Gastrocnemius medialis (tissue), 4 donors: ENCODE measurements around the gene ADCY9. TPM values are rescaled to one million over a fixed set of nuclear protein-coding genes. Genes with fewer than 3 reads are reported as not detected.
"Not testable (repeated sequence)": the region's sequence is repeated elsewhere in the genome, so short reads cannot be mapped to it uniquely, and the experiment has no call there.

Experiments used
- ATAC-seq, 2 donors: fragments of 150-250 bp; one replicate each; pipeline ENCODE4 v1.9.1; 2016
- DNase-seq, 2 donors: peaks; one replicate each; pipeline ENCODE4 v3.0.0-alpha.2; 2019
- H3K27ac ChIP-seq, 4 donors: fragments of 200-600 bp; sonication (generic); 1 replicate in 1 of 4; 2 replicates in 3 of 4; pipeline ENCODE4 v1.5.1; 2016 to 2018; ENCODE audit warnings: mild to moderate bottlenecking in 2 of 4, moderate library complexity in 1 of 4
- H3K27me3 ChIP-seq, 3 donors: fragments of 200-600 bp; sonication (generic) in 2 of 3; 1 replicate in 1 of 3; 2 replicates in 2 of 3; pipeline versions ENCODE4 v1.5.1 to v1.6.0; 2016 to 2019; ENCODE audit warnings: mild to moderate bottlenecking in 1 of 3, moderate library complexity in 1 of 3
- H3K36me3 ChIP-seq, 2 donors: fragments of 200-600 bp; sonication (generic) in 1 of 2; one replicate each; pipeline ENCODE4 v1.5.1; 2017 to 2018
- H3K4me1 ChIP-seq, 2 donors: fragments of 200-600 bp; sonication (generic) in 1 of 2; one replicate each; pipeline ENCODE4 v1.5.1; 2016 to 2017; ENCODE audit warnings: mild to moderate bottlenecking in 2 of 2
- H3K4me3 ChIP-seq, 4 donors: fragments of 200-600 bp; sonication (generic) in 3 of 4; 1 replicate in 1 of 4; 2 replicates in 3 of 4; pipeline ENCODE4 v1.5.1; 2016 to 2019; ENCODE audit warnings: mild to moderate bottlenecking in 2 of 4
- H3K9me3 ChIP-seq, 3 donors: fragments of 200-600 bp; sonication (generic) in 2 of 3; 1 replicate in 1 of 3; 2 replicates in 2 of 3; pipeline ENCODE4 v1.5.1; 2016 to 2019
- POLR2A ChIP-seq, 2 donors: fragments of 450-650 bp; IDR thresholded peaks; one replicate each; pipeline ENCODE4 v1.6.1; 2017; ENCODE audit warnings: antibody characterized with exemption in 2 of 2, mild to moderate bottlenecking in 2 of 2, moderate library complexity in 2 of 2
- in situ Hi-C, 4 donors: fragments of 200-750 bp; cut with MboI; loops; one replicate each; pipeline versions ENCODE4 v1.15.0 to v1.8.0; 2017; ENCODE audit warnings: low sequenced_read_pairs in 4 of 4
- intact Hi-C: fragments of 100-400 bp; cut with DNase I; formaldehyde crosslinking; loops from one replicate; pipeline ENCODE4 v1.15.1; 2023; ENCODE audit warnings: low total_unique reads
- total RNA-seq, 4 donors: library from RNA; depleted of rRNA; stranded (reverse); fragments of >200 nt; gene quantifications; one replicate each; pipeline versions ENCODE4 v1.1.0 to v1.2.3, GENCODE V29; 2016
- TF ChIP-seq, protein P1 (sequence below), 5 experiments: fragments of 450-650 bp in 3 of 5; fragments of 200-600 bp in 2 of 5; sonication (generic) in 2 of 5; IDR thresholded peaks in 4 of 5; conservative IDR thresholded peaks in 1 of 5; 1 replicate in 4 of 5; 2 replicates in 1 of 5; pipeline ENCODE4 v1.5.1; 2016 to 2019; ENCODE audit warnings: antibody characterized with exemption in 5 of 5, mild to moderate bottlenecking in 3 of 5, moderate library complexity in 3 of 5

Gene ADCY9
- total RNA-seq, 4 donors from 2014 or later: 84.9 to 223 (median 163) TPM

DNA sequence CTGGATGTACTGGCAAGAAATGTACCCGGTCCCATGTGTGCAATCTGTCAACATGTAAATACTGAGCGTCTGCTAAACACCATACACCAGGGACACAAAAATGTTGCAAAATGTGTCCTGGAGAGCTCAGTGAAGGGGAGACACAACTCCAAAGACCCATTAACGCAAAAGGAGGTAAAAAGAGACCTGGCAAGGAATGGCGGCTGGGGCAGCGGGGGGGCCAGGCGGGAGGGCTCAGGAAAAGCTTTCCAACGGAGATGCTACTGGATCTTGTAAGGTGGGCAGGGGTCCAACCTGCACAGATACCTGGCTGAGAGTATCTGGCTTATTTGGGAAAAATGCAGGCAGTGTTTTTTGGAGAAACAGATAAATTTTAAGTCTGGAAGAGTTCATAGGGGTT is 40.7 kb downstream of the ADCY9 start:
- no peak overlapping the region for H3K27ac ChIP-seq
- H3K4me3 ChIP-seq: no peak overlapping the region
- no peak for DNase-seq
- no peaks in the 10 kb centered on the region for H3K9me3 ChIP-seq
- H3K4me1 ChIP-seq: peaks cover 8 to 16% of the 10 kb centered on the region in 2 donors
- no peak for ATAC-seq
- in situ Hi-C loops (no loop called here), intact Hi-C loops (no loop called here)
- no peaks in the 10 kb centered on the region for H3K36me3 ChIP-seq
- no peaks in the 10 kb centered on the region for H3K27me3 ChIP-seq
- TF ChIP-seq POLR2A (IDR thresholded peaks at IDR 0.05): no peak
- TF ChIP-seq, protein P1, sequence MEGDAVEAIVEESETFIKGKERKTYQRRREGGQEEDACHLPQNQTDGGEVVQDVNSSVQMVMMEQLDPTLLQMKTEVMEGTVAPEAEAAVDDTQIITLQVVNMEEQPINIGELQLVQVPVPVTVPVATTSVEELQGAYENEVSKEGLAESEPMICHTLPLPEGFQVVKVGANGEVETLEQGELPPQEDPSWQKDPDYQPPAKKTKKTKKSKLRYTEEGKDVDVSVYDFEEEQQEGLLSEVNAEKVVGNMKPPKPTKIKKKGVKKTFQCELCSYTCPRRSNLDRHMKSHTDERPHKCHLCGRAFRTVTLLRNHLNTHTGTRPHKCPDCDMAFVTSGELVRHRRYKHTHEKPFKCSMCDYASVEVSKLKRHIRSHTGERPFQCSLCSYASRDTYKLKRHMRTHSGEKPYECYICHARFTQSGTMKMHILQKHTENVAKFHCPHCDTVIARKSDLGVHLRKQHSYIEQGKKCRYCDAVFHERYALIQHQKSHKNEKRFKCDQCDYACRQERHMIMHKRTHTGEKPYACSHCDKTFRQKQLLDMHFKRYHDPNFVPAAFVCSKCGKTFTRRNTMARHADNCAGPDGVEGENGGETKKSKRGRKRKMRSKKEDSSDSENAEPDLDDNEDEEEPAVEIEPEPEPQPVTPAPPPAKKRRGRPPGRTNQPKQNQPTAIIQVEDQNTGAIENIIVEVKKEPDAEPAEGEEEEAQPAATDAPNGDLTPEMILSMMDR (IDR thresholded peaks at IDR 0.05 in 4 of 5, conservative IDR thresholded peaks at IDR 0.05 in 1 of 5): no peak

DNA sequence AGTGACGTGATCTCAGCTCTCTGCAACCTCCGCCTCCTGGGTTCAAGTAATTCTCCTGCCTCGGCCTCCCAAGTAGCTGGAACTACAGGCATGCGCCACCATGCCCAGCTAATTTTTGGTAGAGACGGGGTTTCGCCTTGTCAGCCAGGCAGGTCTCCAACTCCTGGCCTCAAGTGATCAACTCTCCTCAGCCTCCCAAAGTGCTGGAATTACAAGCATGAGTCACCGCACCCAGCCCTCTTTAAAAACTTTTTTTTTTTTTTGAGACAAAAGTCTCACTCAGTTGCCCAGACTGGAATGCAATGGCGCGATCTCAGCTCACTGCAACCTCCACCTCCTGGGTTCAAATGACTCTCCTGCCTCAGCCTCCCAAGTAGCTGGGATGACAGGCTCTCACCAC is 43.1 kb downstream of the ADCY9 start:
- H3K9me3 ChIP-seq, intact Hi-C loops, H3K4me3 ChIP-seq, H3K27ac ChIP-seq, H3K27me3 ChIP-seq, DNase-seq, H3K36me3 ChIP-seq, in situ Hi-C loops, ATAC-seq: not testable (repeated sequence)
- peaks cover 10 to 13% of the 10 kb centered on the region in 2 donors for H3K4me1 ChIP-seq

GRCh38 chr16:4071686-4072561 is 44.3 kb downstream of the ADCY9 start:
- no peaks in the 10 kb centered on the region for H3K9me3 ChIP-seq
- H3K27ac ChIP-seq: no peak overlapping the region
- TF ChIP-seq POLR2A (IDR thresholded peaks at IDR 0.05): no peak
- TF ChIP-seq, protein P1 (IDR thresholded peaks at IDR 0.05 in 4 of 5, conservative IDR thresholded peaks at IDR 0.05 in 1 of 5): no peak
- no peaks in the 10 kb centered on the region for H3K27me3 ChIP-seq
- H3K4me3 ChIP-seq: no peak overlapping the region
- no peaks in the 10 kb centered on the region for H3K36me3 ChIP-seq
- peaks cover 10 to 11% of the 10 kb centered on the region in 2 donors for H3K4me1 ChIP-seq
- in situ Hi-C loops: no loop called here
- intact Hi-C loops: no loop called here
- ATAC-seq: no peak
- no peak for DNase-seq

GRCh38 chr16:4070936-4071335 is 45.3 kb downstream of the ADCY9 start:
- DNase-seq (no peak), ATAC-seq (no peak)
- peaks cover 9 to 10% of the 10 kb centered on the region in 2 donors for H3K4me1 ChIP-seq
- TF ChIP-seq, protein P1 (IDR thresholded peaks at IDR 0.05 in 4 of 5, conservative IDR thresholded peaks at IDR 0.05 in 1 of 5): no peak
- TF ChIP-seq POLR2A (IDR thresholded peaks at IDR 0.05): no peak
- intact Hi-C loops: no loop called here
- H3K4me3 ChIP-seq: no peak overlapping the region
- H3K9me3 ChIP-seq: no peaks in the 10 kb centered on the region
- H3K36me3 ChIP-seq: no peaks in the 10 kb centered on the region
- no peak overlapping the region for H3K27ac ChIP-seq
- in situ Hi-C loops: no loop called here
- H3K27me3 ChIP-seq: no peaks in the 10 kb centered on the region

DNA sequence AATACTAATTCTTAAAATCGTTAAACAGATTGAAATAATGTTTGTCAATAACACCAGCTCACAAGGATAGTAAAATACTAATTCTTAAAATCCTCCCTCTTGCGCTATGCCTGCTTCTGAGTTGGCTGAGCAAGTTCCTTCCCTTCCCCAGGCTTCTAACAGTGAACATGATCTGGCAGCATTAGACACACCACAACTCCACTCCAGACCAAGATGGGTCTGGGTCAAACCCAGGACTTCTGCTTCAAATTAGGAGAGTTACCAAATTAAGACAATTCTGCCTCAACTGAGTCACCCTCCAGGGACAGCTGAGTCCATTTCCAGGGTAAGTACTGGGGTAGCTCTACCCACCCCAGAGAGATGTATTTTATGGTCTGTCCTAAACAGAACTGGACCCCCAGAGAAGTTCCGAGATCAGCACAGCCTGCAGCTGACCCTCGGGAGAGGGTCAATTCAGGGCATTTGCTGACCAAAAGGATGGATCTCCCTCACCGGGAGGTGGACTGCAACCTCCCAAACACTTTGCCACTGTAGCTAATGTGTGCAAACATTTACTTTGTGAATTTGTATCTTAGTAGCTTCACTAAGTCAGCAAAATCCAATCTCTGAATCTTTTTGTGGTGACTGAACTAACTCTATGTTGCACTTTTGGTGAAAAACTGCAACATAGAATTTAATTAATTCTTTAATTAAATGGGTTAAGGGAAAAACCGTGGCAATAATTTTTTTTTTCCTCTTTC is 48.8 kb downstream of the ADCY9 start:
- no peak overlapping the region for H3K4me3 ChIP-seq
- TF ChIP-seq, protein P1 (IDR thresholded peaks at IDR 0.05 in 4 of 5, conservative IDR thresholded peaks at IDR 0.05 in 1 of 5): no peak
- no peak for TF ChIP-seq POLR2A (IDR thresholded peaks at IDR 0.05)
- no peaks in the 10 kb centered on the region for H3K9me3 ChIP-seq
- H3K27me3 ChIP-seq: no peaks in the 10 kb centered on the region
- peak overlapping the region in 3 of 4 donors; percentile 0 to 38 (median 15) for H3K27ac ChIP-seq
- DNase-seq (no peak), ATAC-seq (peak; percentile 63 to 72)
- H3K36me3 ChIP-seq: no peaks in the 10 kb centered on the region
- in situ Hi-C loops: no loop called here
- intact Hi-C loops: no loop called here
- peaks cover 9 to 10% of the 10 kb centered on the region in 2 donors for H3K4me1 ChIP-seq
